Kidney glomerular epithelial cell (primary cell): ENCODE data around the gene CTIF.
"Not testable (repeated sequence)": the region's sequence is repeated elsewhere in the genome, so short reads cannot be mapped to it uniquely, and the experiment has no call there.

Experiments used
- DNase-seq: peaks from one replicate; lab custom pipeline; 2025; lab: John Stamatoyannopoulos, UW

Gene CTIF

GRCh38 chr18:48868468-48869466 is 329.9 kb downstream of the CTIF start:
- DNase-seq = peak; percentile 36

GRCh38 chr18:48869591-48869990 is 330.8 kb downstream of the CTIF start:
- DNase-seq = no peak

- not testable (repeated sequence) for DNase-seq
Observed at GRCh38 chr18:48870926-48871325, 332.1 kb downstream of the CTIF start.

GRCh38 chr18:48871391-48872166 is 332.7 kb downstream of the CTIF start:
- no peak for DNase-seq

GRCh38 chr18:48872234-48873145 is 333.7 kb downstream of the CTIF start:
- DNase-seq = no peak

- no peak for DNase-seq
Observed at GRCh38 chr18:48874233-48874632, 335.4 kb downstream of the CTIF start.

- DNase-seq = no peak
Observed at GRCh38 chr18:48874701-48875162, 335.9 kb downstream of the CTIF start.

- DNase-seq = no peak
Observed at GRCh38 chr18:48875314-48875941, 336.6 kb downstream of the CTIF start.

GRCh38 chr18:48875942-48876511 is 337.2 kb downstream of the CTIF start:
- peak; percentile 22 for DNase-seq

GRCh38 chr18:48876590-48876989 is 337.8 kb downstream of the CTIF start:
- DNase-seq = no peak

- no peak for DNase-seq
Observed at GRCh38 chr18:48877941-48878340, 339.1 kb downstream of the CTIF start.

- DNase-seq = no peak
Observed at GRCh38 chr18:48878471-48878870, 339.6 kb downstream of the CTIF start.

- no peak for DNase-seq
Observed at GRCh38 chr18:48879008-48879431, 340.2 kb downstream of the CTIF start.

GRCh38 chr18:48880931-48881330 is 342.1 kb downstream of the CTIF start:
- no peak for DNase-seq

GRCh38 chr18:48882379-48882778 is 343.5 kb downstream of the CTIF start:
- DNase-seq = no peak

- DNase-seq = no peak
Observed at GRCh38 chr18:48884306-48884705, 345.5 kb downstream of the CTIF start.

GRCh38 chr18:48884771-48885170 is 345.9 kb downstream of the CTIF start:
- DNase-seq = no peak

GRCh38 chr18:48885266-48885923 is 346.6 kb downstream of the CTIF start:
- no peak for DNase-seq

GRCh38 chr18:48885924-48886400 is 347.1 kb downstream of the CTIF start:
- DNase-seq = no peak
